NCI-H748 (cell line): ENCODE results near the gene KMT5C.
A peak's percentile ranks its signal among the peaks of the same experiment; 100 is the strongest.

Experiments used
- DNase-seq: peaks from one replicate; lab custom pipeline; 2025; ENCODE audit not compliant: unreplicated experiment; lab: John Stamatoyannopoulos, UW

KMT5C gene

DNA sequence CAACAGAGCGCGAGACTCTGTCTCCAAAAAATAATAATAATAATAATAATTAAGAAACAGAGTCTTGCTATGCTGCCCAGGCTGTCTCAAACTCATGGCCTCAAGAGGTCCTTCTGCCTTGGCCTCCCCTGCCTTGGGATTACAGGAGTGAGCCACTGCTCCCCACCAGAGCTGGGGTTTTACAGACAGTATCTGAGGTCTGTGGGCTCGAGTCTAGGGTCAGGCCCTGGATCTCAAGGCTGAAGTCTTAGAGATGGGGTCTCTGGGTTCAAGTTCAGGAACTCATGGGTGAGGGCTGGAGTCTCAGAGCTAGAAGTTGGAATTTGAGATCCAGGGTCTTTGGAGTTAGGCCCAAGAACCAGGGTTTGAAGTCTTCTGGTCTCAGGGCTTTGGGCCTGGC, 27.1 kb downstream of the KMT5C start:
- DNase-seq, result no peak

DNA sequence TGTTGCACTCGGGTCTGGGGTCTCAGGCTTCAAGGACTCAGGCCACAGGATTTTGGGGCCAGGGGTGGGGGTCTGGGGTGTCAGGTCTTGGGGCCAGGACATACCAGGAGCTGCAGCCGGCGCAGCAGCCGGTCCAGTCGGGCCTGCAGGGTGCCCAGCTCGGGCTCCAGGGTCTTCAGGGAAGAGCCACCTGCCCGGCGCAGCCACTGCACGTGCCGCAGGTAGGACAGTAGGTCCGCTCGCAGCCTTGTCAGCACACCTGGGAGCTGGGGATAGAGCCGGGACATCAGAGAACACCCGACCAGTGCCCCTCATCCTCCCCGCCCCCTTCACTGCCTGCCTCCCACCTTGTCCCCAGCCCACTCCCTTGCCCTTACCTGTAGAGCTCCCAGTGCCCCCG, 28.4 kb downstream of the KMT5C start:
- DNase-seq, result no peak

DNA sequence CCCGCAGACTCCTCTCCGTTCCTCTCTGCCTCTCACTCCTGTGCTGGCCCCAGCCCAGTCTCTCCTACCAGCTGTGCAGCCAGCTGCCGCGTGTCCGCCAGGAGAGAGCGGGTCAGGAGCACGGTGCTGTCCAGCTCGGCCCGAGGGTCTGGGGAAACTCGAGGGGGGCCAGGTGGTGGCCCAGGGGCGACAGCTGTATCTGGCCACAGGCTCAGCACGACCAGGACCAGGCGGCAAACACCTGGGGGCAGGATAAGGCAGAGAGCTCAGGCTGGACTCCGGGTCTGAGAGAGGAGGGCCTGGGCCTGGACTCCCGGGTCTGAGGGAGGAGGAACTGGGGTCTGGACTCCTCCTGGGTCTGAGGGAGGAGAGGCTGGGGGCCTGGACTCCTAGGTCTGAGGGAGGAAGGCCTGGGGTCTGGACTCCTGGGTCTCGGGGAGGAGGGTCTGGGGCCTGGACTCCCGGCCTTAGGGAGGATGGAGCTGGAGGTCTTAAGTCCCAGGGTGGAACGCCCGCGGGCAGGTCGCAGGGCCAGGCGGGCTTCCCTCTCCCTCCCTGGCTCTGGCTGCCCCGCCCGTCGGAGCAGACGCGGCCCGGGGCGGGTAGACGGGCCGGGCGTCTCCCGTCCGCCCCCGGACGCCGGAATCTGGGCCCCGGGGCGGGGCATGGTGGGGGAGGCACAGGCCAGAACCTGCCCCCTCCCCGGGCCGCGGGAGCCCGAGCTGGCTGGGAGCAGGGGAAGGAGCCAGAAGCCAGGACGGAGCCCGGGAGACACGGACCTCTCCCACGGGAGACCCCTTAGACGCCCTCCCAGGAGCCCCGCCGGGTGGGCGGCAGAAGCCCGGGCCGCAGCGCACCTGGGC, 29.3 kb downstream of the KMT5C start:
- DNase-seq, result peak; percentile 28

DNA sequence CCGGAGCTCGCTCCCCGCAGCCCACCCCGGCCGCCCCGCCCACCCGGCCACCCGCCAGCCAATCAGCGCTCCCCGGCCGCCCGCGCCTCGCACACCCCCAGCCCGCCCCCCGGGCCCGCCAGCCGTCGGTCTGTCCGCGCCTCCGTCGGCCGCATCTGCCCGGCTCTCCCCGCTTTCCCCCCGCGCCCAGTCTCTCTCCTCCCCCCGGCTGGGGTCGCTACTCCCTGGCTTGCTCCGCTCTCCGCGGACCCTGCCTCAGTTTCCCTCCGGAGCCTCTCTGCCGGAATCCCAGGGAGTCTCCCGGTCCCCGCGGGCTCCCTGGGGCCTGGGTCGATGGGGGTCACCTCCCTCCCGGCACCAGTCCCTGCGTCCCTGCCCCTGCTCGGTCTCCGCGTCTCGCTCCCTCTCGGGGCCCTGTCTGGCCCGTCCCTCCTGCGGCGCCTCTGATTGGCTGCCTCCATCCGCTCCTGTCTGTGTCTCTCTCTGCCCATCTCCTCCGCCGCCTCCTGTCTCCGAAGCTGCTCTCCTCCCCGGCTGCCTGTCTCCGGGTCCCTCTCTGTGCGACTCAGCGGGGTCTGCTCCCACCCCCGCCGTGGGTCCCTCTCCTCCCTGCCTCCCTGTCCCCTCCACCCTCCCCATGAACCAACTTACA, 30.1 kb downstream of the KMT5C start:
- peak; percentile 84 for DNase-seq

DNA sequence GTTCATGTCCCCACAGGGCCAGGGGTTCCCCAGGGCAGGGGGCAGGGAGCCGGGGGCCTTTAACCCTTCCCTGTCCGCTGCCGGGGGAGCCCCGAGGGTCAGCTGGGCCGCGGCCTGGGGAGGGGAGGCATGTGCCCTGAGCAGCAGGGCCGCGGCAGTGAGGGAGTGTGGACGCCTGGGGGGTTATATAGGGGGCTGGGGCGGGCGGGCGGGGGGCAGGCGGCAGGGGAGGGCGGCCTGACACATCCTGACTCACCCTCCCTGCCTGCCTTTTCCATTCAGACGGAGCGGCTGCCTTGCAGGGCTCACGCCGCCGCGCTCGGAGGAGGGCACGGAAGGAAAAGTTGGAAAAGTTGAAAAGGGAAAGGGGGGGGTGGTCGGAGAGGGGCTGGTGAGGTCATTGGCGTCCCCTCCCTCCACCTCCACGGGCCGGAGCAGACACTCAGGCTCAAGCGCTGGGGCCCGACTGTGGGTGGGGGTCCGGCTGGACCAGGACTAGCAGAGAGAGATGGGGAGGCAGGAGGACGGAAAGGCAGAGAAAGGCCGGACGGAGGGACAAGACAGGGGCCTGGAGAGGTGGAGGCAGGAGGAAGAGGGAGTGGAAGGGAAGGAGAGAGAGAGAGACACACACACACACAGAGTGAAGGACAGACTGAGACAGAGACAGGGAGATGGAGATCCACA, 30.8 kb downstream of the KMT5C start, which contains the start of gene IL11:
Gene IL11 (minus strand): TSS at position 159 of the 684 bp plus-strand sequence. CDS start 153 bp downstream, at position 6.
- DNase-seq, result no peak

DNA sequence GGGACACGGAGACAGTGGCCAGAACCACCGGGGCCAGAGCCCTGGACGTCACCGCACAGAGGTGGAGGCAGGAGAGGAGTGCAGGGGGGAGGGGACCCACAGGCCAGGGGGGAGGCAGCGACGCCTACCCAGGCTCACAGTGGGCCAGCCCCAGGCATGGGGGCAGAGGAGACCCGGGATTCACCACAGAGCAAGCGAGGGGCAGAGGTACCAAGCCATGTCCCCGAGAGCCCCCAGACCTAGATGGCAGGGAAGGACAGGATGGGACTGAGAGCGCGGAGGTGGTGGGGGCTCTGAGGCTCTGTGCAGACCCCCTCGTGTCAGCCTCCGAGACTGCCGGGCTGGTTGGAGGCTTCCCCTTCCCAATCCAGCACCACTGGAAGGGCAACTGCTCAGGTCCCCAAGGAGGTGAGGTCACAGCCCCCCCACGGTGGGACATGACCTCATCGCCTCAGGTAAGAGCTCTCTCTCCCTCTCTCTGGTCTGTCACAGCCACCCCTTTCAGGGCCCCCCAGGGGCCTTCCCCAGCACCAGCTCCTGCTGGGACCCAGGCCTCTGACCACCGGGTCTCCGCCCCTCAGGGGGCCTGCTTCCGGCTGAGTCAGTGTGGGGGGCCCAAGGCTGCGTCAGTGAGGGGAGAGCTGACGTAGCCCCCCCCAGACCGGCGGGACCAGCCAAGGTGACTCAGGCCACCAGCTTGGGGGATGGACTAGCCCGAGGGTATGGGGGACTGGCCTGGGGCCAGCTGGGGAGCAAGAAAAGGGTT, 32.8 kb downstream of the KMT5C start:
- DNase-seq, result no peak

DNA sequence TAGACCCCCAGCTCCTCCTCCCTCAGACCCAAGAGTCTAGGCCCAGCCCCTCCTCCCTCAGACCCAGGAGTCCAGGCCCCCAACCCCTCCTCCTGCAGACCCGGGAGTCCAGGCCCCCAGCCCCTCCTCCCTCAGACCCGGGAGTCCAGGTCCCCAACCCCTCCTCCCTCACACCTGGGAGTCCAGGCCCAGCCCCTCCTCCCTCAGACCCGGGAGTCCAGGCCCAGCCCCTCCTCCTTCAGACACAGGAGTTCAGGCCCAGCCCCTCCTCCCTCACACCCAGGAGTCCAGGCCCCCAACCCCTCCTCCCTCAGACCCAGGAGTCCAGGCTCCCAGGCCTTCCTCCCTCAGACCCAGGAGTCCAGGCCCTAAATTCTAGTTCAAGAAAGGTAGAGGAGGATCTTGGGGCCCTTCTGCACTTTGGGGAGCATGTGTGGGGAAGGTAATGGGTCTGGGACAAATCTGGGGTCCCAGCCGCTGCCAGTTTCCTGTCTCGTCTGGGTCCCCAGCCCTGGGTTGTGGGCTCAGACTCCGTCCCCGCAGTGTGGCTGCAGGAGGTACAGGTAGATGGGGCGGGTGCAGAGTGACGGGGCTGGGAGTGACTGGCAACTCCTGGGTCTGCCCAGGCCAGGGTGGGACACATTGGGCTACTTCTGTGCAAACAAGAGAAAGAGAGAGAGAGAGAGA, 33.8 kb downstream of the KMT5C start:
- no peak for DNase-seq

DNA sequence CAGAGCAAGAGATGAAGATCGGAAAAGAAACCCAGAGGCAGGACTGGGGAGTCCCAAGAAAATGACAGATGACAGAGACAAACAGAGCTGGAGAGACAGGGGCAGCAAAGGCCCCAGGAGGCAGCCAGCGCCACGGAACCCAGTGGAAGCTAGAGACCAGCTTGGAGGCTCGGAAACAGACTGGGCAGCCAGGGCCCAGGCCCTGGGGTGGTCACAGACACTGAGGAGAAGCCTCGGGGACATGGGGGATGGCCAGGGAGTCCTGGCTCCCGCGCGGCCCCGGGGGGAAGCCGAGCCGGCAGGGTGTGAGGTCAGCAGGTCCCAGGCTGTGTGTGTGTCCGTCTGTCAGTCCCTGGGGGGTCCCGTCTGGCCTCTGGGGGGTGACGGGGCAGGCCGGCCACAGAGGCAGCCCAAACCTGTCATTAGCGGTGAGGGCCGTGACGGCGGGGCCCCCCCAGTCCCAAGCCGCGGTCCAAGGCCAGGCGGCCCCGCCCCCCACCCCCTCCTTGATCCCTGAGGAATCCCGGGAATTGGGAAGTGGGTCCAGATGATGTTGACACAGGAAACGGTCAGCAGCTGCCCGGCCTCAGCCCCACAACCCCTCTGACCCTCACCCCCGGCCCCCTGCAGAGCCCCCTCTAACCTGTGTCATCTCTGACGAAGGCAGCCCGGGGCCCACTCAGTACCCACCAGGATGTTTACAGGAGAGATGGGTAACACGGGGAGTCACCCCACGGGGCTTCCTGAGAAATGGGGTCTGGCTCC, 34.5 kb downstream of the KMT5C start:
- DNase-seq, result no peak

DNA sequence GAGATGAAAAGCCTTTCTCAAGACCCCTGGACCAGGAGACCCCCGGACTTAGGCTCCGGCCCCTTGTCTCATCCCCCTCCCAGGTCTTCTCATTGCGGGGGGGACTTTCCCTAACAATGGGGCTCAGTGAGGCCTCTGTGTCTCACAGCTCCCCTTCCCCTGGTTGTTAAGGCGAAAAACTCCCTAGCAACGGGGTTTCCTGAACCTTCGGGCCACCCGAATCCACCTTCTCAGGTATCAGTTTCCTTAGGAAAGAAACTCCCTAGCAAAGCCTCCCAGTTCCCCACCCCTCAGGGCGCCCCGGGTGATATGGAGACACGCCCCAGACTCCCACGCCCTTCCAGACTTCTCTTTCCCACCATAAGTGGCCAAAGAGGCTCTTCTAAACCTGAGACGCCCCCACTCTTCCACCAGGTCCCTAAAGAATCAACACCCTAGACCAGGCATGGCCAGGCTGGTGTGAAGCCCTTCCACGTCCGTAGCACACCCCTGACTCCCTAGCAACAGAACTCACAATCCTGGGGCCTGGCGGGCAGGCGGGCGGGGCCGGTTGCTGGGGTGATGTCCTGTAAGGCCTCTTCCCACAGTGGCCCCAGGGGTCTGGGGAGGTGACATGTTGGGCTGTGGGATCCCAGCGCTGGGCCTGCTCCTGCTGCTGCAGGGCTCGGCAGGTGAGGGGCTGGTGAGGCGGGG, 36.7 kb downstream of the KMT5C start, which contains the start of gene TMEM190:
Gene TMEM190 (plus strand): TSS at position 586 of the 693 bp plus-strand sequence. CDS start 28 bp downstream, at position 614.
- peak; percentile 75 for DNase-seq

DNA sequence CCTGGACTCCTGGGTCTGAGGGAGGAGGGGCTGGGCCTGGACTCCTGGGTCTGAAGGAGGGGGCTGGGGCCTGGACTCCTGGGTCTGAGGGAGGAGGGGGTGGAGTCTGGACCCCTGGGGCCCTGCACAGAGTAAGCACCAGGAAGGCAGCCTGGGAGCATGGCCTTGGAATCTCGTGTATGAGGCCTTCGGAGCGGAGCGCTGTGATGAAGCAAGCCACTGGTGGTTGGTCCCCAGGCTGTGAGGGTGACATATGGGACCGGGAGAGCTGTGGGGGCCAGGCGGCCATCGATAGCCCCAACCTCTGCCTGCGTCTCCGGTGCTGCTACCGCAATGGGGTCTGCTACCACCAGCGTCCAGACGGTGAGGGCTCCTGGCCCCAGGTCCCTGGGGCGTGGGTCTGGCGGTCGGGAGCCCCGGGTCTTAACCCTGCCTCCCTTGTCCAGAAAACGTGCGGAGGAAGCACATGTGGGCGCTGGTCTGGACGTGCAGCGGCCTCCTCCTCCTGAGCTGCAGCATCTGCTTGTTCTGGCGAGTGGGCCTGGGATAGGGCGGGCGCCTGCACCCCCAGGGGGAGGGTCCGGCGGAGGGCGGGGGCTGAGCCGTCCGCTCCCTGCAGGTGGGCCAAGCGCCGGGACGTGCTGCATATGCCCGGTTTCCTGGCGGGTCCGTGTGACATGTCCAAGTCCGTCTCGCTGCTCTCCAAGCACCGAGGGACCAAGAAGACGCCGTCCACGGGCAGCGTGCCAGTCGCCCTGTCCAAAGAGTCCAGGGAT, 37.9 kb downstream of the KMT5C start:
- peak; percentile 33 for DNase-seq

DNA sequence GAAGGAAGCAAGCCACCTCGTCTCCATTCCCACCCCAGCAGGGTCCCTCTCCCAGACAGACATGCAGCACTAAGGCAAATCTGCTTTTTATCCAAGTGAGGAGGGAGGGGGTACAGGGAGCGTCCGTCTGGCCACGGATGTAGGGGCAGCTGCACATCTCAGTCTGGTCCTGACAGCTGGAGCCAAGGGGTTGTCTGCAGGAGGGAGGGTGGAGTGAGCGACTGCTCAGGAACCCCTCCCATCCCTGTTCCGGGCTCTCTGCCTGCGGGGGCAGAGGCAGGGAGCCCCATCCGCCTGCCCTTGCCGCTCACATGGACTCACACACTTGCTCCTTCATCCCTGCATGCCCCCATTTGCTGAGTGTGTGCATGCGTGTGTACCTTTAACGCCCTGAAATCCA, 39.5 kb downstream of the KMT5C start:
- DNase-seq, result no peak

DNA sequence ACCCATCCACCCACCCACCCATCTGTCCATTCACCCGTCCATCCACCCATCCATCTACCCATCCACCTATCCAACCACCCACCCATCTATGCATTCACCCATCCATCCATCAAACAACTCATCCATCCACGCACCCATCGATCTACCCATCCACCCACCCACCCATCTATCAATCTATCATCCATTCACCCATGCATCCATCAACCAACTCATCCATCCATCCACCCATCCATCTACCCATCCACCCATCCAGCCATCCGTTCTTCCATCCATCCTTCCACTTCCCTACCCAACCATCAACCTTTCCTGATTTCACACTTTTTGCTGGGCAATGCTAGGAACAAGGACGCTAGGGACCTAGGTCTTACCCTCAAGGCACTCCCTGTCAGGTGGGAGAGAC, 42.3 kb downstream of the KMT5C start:
- DNase-seq, result no peak

DNA sequence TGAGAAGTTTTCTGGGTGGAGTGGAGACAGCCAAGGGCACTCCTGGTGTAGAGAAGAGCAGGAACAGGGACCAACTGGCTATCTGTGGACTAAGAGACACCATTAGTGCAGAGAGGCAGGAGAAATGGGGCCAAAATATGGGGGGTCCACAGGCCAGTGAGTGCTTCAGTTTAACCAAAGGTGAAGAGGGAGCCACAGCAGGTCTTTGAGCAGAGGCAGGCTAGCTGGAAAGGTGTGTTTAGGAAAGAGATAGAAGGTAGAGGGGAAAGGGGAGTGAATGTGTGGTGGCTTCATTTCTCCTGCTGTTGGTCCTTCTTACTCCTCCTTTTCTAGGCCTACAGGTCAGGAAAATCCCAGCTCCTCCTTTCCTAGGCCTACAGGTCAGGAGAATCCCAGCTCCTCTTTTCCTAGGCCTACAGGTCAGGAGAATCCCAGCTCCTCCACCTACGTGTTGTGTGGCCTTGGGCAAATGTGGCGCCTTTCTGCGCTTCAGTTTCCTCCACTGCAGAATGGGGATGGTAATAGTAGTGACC, 42.9 kb downstream of the KMT5C start:
- no peak for DNase-seq

DNA sequence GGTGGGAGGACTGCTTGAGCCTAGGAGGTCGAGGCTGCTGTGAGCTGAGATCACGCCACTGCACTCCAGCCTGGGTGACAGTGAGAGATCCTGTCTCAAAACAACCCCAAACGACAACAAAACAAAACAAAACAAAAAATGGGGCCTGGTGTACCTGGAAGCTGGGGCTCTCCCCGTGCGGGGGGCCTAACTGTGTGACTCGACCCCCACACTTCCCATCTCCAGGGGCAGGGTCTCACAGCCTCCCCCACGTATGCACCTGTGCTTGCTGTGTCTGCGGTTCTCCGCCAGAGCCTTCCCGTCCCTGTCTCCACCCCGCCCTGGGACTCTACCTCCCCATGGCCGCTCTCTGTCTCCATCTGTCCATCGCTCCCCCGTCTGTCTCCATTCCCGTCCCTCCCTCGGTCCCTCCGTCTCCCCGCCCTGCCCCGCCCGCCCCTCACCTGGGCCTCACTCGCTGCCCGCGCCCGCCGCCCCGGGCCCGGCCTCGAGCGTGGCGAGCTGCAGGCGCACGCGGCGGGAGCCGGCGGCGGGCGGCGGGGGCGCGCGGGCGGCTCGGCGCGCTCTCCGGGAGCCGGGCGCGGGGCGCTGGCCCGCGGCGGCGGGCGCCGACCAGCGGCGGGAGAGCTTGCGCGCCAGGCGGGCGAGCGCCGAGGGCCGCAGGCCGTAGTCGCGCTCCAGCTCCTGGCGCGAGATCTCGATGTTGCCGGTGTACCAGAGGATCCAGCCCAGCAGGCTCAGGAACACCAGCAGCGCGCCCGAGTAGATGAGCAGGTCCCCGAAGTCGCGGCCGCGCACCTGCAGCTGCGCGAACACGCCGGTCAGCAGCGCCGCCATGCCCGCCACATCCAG, 43.8 kb downstream of the KMT5C start:
- DNase-seq, result peak; percentile 85

DNA sequence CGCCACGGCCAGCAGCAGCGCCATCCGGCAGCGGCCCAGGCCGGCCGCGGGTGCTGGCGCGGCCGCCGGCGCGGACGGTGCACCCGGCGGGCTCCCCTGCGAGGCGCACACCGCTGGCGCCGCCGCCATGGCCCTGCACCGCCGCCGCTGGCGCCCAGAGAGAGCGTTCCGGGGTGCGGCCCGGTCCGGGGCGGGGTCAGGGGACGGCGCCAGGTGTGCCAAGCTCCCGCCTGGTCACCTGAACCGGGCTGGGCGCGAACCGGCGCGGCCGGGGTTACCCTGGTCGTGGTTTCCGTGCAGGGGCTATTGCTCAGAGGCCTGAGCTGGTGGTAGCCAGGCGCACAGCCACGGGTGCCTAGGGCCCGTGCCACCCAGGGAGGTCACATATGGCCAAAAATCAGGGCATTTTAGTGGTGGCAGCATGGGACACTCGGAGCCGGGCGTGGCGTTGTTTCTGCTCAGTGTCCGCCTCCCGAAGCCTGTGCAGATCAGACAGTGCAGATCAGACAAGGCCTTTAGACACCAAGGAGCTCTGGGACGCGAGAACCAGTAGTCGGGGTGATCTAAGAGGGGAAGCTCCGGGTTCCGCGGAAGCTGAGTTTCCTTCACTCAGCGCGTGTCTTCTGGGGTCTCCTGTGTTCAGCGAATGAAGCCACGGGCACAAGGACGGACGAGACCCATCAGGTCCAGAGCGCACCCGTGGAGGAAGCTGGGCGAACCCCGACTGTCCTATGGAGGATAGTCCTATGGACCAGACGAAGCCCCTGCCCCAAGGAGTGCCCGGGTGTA, 44.6 kb downstream of the KMT5C start, which contains the start of gene TMEM238:
Gene TMEM238 (minus strand): TSS at position 162 of the 789 bp plus-strand sequence. CDS start 33 bp downstream, at position 129.
- peak; percentile 78 for DNase-seq
